Measurements from ENCODE around the gene CSF1R.
"Not testable (repeated sequence)": the region's sequence is repeated elsewhere in the genome, so short reads cannot be mapped to it uniquely, and the experiment has no call there.

The CSF1R gene

DNA sequence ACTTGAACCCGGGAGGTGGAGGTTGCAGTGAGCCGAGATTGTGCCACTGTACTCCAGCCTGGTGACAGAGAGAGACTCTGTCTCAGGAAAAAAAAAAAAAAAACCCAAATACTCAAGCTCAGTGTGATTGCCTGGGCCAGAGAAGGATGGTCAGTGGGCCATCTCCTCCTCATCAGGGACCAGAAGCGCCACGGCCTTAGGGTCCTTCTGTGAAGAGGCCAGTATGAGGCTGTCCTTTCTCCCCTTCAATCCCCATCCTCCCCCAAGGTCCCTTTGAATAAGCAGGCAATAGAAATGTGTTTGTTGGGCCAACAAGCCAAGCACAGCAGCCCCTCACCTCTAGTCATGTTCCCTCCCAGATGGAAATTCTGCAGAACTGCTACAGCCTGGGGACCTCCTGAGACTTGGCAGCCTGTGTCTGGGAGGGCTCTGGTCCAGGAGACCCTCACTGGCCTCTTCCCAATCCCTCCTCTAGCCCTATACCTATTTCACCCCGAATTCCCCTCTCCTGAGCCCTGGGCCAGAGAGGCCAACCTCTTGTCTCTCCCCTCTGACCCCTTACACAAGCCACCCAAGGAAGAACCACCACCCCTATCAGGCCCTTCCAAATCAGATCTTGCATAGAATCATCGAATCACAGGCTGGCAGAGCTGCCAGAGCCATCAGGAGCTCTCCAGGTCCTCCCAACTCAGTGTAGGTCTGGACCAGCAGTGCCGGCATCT is 1.0 kb downstream of the CSF1R start:
- Mint-ChIP-seq H3K4me1 (ENCODE audit: low read depth) (peaks cover 3% of the 10 kb centered on the region), H3K4me3 (no peak overlapping the region), H3K27ac (no peak overlapping the region), H3K27me3 (peaks cover 24% of the 10 kb centered on the region), H3K36me3 (no peaks in the 10 kb centered on the region), H3K9me3 (ENCODE audit: low read depth) (no peaks in the 10 kb centered on the region)

DNA sequence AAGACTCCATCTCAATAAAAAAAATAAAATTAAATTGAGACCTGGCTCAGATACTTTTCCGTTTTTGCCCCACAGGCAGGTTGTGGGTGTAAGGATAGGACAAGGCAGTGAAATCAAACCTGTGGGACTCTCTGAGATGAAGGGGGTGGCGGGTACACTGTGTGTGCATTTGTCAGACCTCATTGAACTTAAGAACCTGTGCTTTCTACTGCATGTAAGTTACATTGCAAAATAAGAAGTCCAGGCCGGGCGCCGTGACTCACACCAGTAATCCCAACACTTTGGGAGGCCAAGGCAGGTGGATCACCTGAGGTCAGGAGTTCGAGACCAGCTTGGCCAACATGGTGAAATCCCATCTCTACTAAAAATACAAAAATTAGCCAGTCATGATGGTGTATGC is 1.6 kb downstream of the CSF1R start:
- H3K4me3 Mint-ChIP-seq, H3K36me3 Mint-ChIP-seq: not testable (repeated sequence)

DNA sequence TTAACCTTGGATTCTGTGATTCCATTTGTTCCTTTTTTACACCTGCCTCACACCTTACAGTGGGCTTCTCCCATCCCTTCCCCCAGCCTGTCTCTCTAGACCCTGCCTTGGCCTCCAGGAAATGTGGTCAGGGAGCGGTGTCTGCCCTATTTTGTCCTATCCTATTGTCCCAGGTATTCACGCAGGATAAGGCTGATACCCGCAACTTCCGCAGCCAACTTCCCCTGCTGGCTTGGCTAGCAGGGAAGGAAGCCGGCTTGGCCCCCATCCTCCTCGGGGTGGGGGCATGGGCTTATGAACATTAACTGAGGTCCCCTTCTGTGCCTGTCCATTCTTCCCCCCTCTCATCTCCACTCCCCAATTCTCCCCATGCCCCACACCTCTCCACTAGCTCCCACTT is 3.5 kb downstream of the CSF1R start:
- H3K36me3 Mint-ChIP-seq: no peaks in the 10 kb centered on the region
- H3K4me3 Mint-ChIP-seq: no peak overlapping the region
- no peaks in the 10 kb centered on the region for H3K9me3 Mint-ChIP-seq (ENCODE audit: low read depth)
- no peak overlapping the region for H3K27ac Mint-ChIP-seq
- H3K27me3 Mint-ChIP-seq: peaks cover 19% of the 10 kb centered on the region
- H3K4me1 Mint-ChIP-seq (ENCODE audit: low read depth): peaks cover 3% of the 10 kb centered on the region

More for the DNA sequence above, 1.6 kb downstream of the CSF1R start:
- not testable (repeated sequence) for H3K9me3 Mint-ChIP-seq (ENCODE audit: low read depth); H3K4me1 Mint-ChIP-seq (ENCODE audit: low read depth); H3K27ac Mint-ChIP-seq
- H3K27me3 Mint-ChIP-seq: peaks cover 22% of the 10 kb centered on the region

DNA sequence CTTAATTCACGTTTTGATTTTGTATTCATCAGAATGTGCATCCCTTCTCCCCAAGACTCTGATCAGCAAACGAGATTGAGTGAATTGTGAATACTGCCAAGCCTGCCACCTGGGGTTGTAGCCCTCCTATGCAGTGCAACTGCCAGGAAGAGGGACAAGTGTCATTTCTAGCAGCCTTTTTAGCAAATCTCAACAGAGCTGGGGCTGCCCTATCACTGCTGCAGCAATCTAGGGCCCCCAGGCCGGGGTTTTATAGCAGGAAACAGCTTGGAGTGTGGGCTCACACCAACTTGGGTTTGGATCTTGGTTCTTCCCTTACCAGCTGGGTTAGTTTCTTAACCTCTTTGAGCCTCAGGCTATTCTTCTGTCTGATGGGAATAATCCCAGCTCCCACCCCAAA is 4.0 kb downstream of the CSF1R start:
- peaks cover 3% of the 10 kb centered on the region for H3K4me1 Mint-ChIP-seq (ENCODE audit: low read depth)
- H3K9me3 Mint-ChIP-seq (ENCODE audit: low read depth): no peaks in the 10 kb centered on the region
- H3K4me3 Mint-ChIP-seq: no peak overlapping the region
- H3K27me3 Mint-ChIP-seq: peaks cover 19% of the 10 kb centered on the region
- H3K36me3 Mint-ChIP-seq: no peaks in the 10 kb centered on the region
- no peak overlapping the region for H3K27ac Mint-ChIP-seq

DNA sequence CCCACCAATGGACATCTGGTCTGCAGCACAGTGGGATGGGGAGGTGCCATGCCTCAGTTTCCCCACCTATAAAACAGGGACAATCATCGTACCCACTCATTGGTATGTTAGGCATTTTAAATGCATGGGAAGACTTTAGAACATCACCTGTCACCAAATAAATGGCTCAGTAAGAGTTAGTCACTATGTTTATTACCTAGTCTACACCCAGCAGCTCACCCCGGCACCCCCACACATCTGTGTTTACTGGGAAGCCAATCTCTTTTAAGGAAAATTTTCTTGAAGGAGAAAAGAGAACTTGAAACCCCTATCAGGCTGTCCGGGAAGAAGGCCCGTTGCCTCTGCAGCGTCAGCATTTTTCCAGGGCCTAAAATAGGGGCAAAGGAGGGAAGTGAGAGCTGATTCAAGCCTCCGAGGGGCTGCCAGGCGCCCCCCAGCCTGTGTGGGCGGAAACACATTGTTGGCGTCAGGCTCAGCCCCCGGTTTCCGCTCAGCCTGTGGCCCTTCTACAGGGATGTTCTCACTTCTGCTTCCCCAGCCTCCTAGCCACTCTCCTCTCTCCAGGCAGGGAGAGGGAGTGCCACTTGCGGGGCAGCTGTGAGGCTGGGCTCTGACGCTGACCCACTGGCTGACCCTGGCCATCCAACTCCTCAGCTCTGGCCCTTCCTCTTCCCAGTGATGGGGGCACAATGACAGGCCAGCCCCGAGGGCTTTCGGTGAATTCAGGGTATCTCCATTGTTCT is 4.6 kb downstream of the CSF1R start:
- no peaks in the 10 kb centered on the region for H3K36me3 Mint-ChIP-seq
- H3K4me1 Mint-ChIP-seq (ENCODE audit: low read depth): peaks cover 3% of the 10 kb centered on the region
- H3K4me3 Mint-ChIP-seq: no peak overlapping the region
- H3K9me3 Mint-ChIP-seq (ENCODE audit: low read depth): no peaks in the 10 kb centered on the region
- peaks cover 14% of the 10 kb centered on the region for H3K27me3 Mint-ChIP-seq
- no peak overlapping the region for H3K27ac Mint-ChIP-seq

DNA sequence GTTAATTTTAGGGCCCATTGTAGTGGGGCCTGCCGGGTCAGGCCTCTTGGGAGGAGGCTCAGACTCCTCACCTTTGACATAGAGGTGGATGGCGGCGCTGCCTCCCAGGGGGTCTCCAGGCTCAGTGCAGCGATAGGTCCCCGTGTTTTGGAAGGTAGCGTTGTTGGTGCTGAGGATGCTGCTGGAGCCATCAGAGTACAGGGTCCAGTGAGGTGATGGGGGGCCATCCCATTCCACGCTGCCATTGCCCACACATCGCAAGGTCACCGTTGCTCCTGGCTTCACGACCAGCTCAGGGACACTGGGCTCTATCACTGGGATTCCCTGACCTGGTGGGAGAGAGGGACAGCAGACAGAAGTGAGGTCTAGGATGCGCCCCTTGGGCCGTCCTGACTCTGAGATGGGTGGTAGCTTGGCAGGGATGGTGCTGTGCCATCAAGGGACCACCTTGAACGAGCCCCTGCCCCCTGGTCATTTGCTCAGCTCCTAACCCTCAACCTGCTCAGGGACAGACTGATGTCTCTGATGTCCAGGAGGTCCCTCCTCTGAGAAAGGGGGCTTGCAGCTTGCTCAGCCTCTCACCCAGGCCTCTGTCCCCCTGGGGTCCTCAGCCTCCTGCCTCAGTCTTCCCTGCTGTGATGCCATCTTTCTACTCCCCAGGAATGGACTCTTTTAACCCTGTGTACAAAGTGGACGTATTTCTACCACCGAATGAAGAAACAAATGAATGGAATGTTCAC is 5.5 kb downstream of the CSF1R start:
- H3K4me3 Mint-ChIP-seq: no peak overlapping the region
- H3K36me3 Mint-ChIP-seq: no peaks in the 10 kb centered on the region
- no peaks in the 10 kb centered on the region for H3K9me3 Mint-ChIP-seq (ENCODE audit: low read depth)
- peaks cover 3% of the 10 kb centered on the region for H3K4me1 Mint-ChIP-seq (ENCODE audit: low read depth)
- peaks cover 12% of the 10 kb centered on the region for H3K27me3 Mint-ChIP-seq
- H3K27ac Mint-ChIP-seq: no peak overlapping the region

DNA sequence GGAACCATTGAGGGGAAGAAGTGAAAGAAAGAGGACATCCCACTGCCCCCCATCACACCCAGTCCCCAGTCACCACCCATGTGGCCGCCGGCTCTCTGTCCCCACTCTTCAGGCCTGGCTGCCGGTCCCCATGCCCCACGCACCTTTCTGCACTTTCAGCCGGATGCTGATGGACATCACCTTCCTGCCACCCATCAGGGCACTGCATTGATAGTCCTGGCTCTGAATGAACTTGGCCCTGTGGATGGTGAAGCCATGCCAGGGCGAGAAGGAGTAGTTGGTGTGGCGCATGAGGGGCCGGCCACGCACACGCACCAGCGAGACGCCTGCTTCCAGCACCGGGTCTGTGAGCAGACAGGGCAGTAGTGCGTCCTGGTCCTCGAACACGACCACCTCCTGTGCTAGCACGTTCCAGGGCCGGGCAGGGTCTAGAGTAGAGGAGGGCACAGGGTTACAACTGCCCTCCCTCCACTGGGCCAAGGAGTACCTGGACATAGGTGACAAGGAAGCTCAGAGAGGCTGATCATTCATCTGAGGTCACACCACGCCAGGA is 6.4 kb downstream of the CSF1R start:
- H3K27ac Mint-ChIP-seq: no peak overlapping the region
- peaks cover 9% of the 10 kb centered on the region for H3K27me3 Mint-ChIP-seq
- H3K4me1 Mint-ChIP-seq (ENCODE audit: low read depth): peaks cover 3% of the 10 kb centered on the region
- H3K4me3 Mint-ChIP-seq: no peak overlapping the region
- H3K36me3 Mint-ChIP-seq: no peaks in the 10 kb centered on the region
- H3K9me3 Mint-ChIP-seq (ENCODE audit: low read depth): no peaks in the 10 kb centered on the region

DNA sequence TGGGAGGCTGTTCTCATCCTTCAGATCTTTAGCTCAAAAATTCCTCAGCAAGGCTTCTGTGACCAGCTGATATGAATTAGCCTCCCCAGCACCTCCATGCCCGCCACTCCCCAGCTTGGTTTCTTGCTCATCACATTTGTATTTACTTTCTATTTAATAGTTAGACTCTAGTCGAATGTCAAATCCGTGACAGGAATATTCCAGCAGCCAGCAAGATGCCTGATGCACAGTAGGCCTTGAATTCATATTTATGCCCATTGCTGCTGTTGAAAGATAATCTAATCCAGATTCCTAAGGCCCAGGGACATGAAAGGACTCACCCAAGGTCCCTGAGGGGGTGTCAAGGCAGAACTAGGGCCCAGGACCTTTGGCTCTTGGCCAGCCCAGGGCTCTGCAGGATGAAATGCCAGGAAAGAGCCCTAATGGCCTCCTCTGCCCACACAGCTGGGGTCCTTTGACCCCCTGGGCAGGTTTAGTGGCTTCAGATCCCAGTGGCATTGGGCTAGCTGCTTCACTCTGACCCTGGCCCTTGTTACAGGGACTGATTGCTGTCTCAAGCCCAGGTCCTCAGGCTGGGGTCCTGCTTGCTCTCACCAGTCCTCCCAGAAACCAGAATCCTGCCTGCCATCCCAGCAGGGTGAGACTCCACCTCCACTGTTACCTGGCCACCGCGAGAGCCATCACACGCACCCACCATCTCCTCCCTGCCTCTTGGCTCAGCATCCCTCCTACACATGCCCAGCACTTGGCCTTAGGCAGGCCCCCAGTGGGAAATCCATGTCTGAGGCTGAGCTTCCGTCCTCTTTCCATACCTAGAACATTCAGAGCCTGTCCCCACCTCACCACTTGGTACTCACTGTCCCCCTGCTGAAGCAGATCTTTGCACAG is 7.3 kb downstream of the CSF1R start:
- peaks cover 3% of the 10 kb centered on the region for H3K4me1 Mint-ChIP-seq (ENCODE audit: low read depth)
- H3K27ac Mint-ChIP-seq: no peak overlapping the region
- peaks cover 6% of the 10 kb centered on the region for H3K27me3 Mint-ChIP-seq
- no peaks in the 10 kb centered on the region for H3K36me3 Mint-ChIP-seq
- H3K4me3 Mint-ChIP-seq: no peak overlapping the region
- H3K9me3 Mint-ChIP-seq (ENCODE audit: low read depth): no peaks in the 10 kb centered on the region

DNA sequence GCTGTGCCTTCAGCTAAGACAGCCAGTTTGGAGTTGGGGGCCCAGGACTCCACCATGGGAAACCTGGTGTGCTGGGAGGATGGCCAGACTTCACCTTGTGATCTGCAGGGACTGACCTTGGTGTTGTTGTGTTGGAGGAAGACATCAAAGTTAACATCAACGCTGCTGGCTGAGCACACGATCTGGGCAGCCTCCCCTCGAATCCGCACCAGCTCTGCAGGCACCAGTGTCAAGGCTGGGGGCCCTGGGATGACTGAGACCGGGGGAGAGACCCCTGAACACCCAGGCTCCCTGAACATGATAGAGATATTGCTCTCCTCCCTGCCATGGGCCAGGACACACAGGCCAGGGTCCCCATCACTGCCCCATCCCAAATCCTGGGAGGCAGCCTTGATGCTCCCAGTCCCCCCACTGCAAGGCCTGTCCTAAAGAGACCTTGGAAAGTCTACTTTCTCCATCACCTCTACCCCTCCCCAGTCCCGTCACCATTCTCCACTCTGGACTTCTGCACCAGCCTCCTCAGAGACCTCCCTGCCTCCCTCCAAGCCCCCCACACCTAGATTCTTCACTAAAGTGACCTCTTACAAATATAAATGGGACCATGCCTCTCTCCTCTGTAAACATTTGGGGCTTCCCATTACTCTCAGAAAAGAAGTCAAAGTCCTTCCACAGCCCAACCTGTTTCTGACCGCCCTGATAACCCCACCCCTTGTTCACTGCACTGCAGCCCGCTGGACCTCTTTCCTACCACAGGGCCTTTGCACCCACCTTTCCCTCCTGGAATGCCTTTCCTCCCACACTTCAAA is 8.2 kb downstream of the CSF1R start:
- H3K27me3 Mint-ChIP-seq: no peaks in the 10 kb centered on the region

DNA sequence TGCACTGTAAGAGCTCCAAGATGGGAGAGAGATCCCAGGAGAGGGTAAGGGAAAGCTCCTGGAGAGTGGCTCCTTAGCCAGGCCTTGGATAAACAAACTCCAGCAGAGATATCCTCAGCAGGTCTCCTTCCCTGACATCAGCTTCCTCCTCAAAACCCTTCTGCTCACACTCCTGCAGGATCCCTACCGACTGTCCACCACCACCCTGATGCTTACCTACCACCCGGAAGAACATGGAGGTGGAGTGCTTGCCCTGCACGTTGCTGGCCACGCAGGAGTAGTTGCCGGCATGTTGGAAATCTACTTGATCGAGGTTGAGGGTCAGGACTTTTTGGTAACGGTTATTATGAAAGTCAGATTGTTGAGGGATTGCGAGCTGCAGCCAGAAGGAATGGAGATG is 9.3 kb downstream of the CSF1R start:
- no peaks in the 10 kb centered on the region for H3K27me3 Mint-ChIP-seq
- peaks cover under 1% of the 10 kb centered on the region for H3K4me1 Mint-ChIP-seq (ENCODE audit: low read depth)
- no peaks in the 10 kb centered on the region for H3K36me3 Mint-ChIP-seq
- H3K27ac Mint-ChIP-seq: no peak overlapping the region
- H3K4me3 Mint-ChIP-seq: no peak overlapping the region
- no peaks in the 10 kb centered on the region for H3K9me3 Mint-ChIP-seq (ENCODE audit: low read depth)

More for the DNA sequence above, 8.2 kb downstream of the CSF1R start:
- no peak overlapping the region for H3K4me3 Mint-ChIP-seq
- H3K9me3 Mint-ChIP-seq (ENCODE audit: low read depth): no peaks in the 10 kb centered on the region
- H3K27ac Mint-ChIP-seq: no peak overlapping the region
- H3K4me1 Mint-ChIP-seq (ENCODE audit: low read depth): peaks cover 3% of the 10 kb centered on the region
- H3K36me3 Mint-ChIP-seq: no peaks in the 10 kb centered on the region

DNA sequence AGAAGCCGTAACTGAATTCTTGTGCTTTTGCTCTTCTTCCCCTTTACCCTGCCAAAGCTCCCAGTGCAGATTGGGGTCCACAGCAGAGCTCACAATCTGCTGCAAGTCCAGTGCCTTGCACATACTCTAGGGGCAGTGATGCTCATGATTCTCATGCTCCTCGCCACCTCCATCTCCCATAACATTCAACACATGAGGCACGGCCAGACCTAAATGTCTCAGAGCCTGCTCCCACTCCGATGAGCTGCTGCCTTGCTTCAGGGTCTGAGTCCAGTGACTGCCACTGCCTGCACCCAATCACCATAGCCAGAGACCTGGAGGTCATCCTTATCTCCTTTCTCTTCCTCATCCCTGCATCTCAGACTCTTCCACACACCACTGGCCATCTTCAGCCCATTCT is 10.5 kb downstream of the CSF1R start:
- H3K36me3 Mint-ChIP-seq: no peaks in the 10 kb centered on the region
- H3K27ac Mint-ChIP-seq: no peak overlapping the region
- H3K4me1 Mint-ChIP-seq (ENCODE audit: low read depth): no peaks in the 10 kb centered on the region
- H3K4me3 Mint-ChIP-seq: no peak overlapping the region
- no peaks in the 10 kb centered on the region for H3K27me3 Mint-ChIP-seq
- H3K9me3 Mint-ChIP-seq (ENCODE audit: low read depth): no peaks in the 10 kb centered on the region

DNA sequence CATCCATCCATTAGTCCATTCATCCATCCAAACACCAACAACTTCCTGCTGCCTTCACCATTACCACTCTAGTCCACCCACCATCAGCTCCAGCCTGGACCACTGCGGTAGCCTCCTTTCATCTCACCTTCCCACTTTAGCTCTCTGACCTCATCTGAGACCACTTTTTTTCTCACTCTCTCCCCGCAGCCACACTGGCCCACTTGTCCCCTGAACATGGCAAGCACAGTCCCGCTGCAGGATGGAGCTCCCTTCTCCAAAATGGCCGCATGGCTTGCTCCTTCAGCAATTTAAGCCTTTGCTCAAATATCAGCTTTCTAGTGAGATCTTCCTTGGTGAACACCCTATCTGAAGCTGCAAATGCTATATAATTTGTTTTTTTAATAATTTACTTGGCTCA is 11.1 kb downstream of the CSF1R start:
- H3K4me1 Mint-ChIP-seq (ENCODE audit: low read depth): no peaks in the 10 kb centered on the region
- H3K9me3 Mint-ChIP-seq (ENCODE audit: low read depth): no peaks in the 10 kb centered on the region
- H3K36me3 Mint-ChIP-seq: no peaks in the 10 kb centered on the region
- no peak overlapping the region for H3K27ac Mint-ChIP-seq
- no peak overlapping the region for H3K4me3 Mint-ChIP-seq
- no peaks in the 10 kb centered on the region for H3K27me3 Mint-ChIP-seq

DNA sequence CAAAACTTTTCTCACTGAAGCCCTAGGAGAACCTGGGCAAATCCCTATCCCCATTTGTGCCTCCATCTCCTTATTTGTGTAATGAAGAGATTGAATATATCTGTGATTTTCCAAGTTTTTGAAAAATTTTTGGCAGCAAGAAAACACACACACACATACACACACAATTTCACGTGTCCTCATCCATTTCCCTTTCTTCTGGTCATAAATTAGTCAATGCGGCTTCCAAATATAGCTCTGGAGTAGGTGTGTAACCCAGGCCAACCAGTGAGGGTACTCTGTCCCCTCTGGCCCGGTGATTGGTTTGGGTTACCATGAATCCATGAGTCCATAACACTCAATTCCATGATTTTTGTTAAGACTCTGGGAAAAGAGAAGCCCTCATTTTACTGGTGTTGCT is 12.7 kb downstream of the CSF1R start:
- no peak overlapping the region for H3K27ac Mint-ChIP-seq
- no peaks in the 10 kb centered on the region for H3K36me3 Mint-ChIP-seq
- no peaks in the 10 kb centered on the region for H3K4me1 Mint-ChIP-seq (ENCODE audit: low read depth)
- no peak overlapping the region for H3K4me3 Mint-ChIP-seq
- no peaks in the 10 kb centered on the region for H3K9me3 Mint-ChIP-seq (ENCODE audit: low read depth)
- H3K27me3 Mint-ChIP-seq: no peaks in the 10 kb centered on the region
